Naive B cell (primary cell): Measurements from ENCODE around the gene FCMR. TPM values are rescaled to one million over a fixed set of nuclear protein-coding genes. Genes with fewer than 3 reads are reported as not detected.
"Not testable (repeated sequence)": the region's sequence is repeated elsewhere in the genome, so short reads cannot be mapped to it uniquely, and the experiment has no call there.

Experiments
- ATAC-seq, 2 donors: fragments of 150-1000 bp; cut with Tn5 transposase; 2 replicates each; pipeline ENCODE4 v1.10.0; 2021; ENCODE audit warnings: low read depth in 2 of 2, mild to moderate bottlenecking in 2 of 2, moderate library complexity in 2 of 2
- DNase-seq: peaks from one replicate; pipeline ENCODE4 v3.0.0; 2022
- H3K27ac Mint-ChIP-seq, 6 donors: one replicate each; pipeline ENCODE4 v1.8.0; 2020 to 2022; ENCODE audit warnings: mild to moderate bottlenecking in 6 of 6, mixed read lengths in 6 of 6, moderate library complexity in 5 of 6, inconsistent platforms in 2 of 6
- H3K27me3 Mint-ChIP-seq, 3 donors: one replicate each; pipeline ENCODE4 v1.8.0; 2021 to 2022; ENCODE audit warnings: mixed read lengths in 3 of 3, mild to moderate bottlenecking in 1 of 3
- H3K36me3 Mint-ChIP-seq, 2 donors: one replicate each; pipeline ENCODE4 v1.8.0; 2020 to 2022; ENCODE audit warnings: mixed read lengths in 2 of 2, inconsistent platforms in 1 of 2, mild to moderate bottlenecking in 1 of 2
- H3K4me1 Mint-ChIP-seq, 3 donors: one replicate each; pipeline ENCODE4 v1.8.0; 2020 to 2022; ENCODE audit warnings: mixed read lengths in 3 of 3, inconsistent platforms in 1 of 3, mild to moderate bottlenecking in 1 of 3, moderate library complexity in 1 of 3
- H3K4me3 Mint-ChIP-seq, 8 donors: one replicate each; pipeline ENCODE4 v1.8.0; 2020 to 2022; ENCODE audit warnings: mild to moderate bottlenecking in 8 of 8, mixed read lengths in 8 of 8, moderate library complexity in 8 of 8, inconsistent platforms in 2 of 8
- H3K9me3 Mint-ChIP-seq, 7 donors: one replicate each; pipeline ENCODE4 v1.8.0; 2020 to 2022; ENCODE audit warnings: mixed read lengths in 7 of 7, mild to moderate bottlenecking in 5 of 7, inconsistent platforms in 2 of 7, moderate library complexity in 1 of 7
- polyA plus RNA-seq, 6 donors: library from polyadenylated mRNA; unstranded; fragments of 300-500 nt; fragmentation: Illumina TruSeq; gene quantifications; one replicate each; pipeline ENCODE4 v1.2.3, GENCODE V29; 2021; ENCODE audit warnings: low read depth in 6 of 6

The FCMR gene
- polyA plus RNA-seq, 6 donors from 2014 or later, result 1,550 to 2,548 (median 1,723) TPM

DNA sequence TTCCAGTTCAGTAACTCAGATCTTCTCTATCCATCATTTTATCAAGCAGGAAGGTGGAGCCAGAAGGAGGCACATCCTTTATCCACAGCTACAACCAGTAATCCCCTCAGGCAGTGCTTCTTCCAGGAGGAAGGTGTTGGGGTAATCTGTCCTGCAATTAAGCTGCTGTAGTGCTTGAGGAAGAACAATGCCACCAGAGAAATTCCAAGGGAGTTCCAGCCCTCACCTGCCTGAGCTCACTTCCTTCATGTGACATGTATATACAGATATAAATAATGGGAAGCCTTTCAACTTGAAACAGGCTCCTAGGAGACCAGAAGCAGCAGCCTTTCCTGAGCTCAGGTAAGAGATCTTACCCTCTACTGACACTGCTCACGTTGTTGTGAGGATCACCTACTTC, 58.5 kb downstream of the FCMR start:
- H3K9me3 Mint-ChIP-seq, result no peaks in the 10 kb centered on the region
- ATAC-seq, result no peak
- no peak for DNase-seq
- peak overlapping the region in 1 of 6 donors; percentile 67 for H3K27ac Mint-ChIP-seq
- H3K4me1 Mint-ChIP-seq, result peaks cover 0 to 8% (median 6%) of the 10 kb centered on the region in 3 donors
- no peak overlapping the region for H3K4me3 Mint-ChIP-seq
- H3K36me3 Mint-ChIP-seq, result peaks cover 0 to 8% of the 10 kb centered on the region in 2 donors
- H3K27me3 Mint-ChIP-seq, result peaks cover 18 to 22% (median 19%) of the 10 kb centered on the region in 3 donors

DNA sequence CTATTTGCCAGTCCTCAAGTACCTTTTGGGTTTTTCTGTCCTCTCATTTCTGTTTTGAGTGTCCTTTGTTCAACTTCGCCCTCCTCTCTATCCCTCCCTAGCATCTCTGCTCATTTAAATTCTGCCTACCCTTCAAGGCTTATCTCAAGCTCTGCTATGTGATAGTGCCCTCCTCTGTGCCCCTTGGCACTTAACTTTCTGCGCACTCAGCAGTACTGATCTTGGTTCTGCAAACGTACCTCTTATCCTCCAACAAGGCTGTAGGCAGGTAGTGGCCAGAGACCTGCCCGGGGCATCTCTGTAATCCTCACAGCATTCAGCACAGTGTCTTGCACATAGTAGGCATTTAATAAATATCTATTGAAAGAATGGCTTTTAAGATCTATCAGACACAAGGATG, 61.6 kb downstream of the FCMR start:
- peaks cover 5 to 8% (median 6%) of the 10 kb centered on the region in 3 donors for H3K4me1 Mint-ChIP-seq
- no peak for DNase-seq
- no peak for ATAC-seq
- peaks cover 13 to 22% (median 19%) of the 10 kb centered on the region in 3 donors for H3K27me3 Mint-ChIP-seq
- H3K9me3 Mint-ChIP-seq, result no peaks in the 10 kb centered on the region
- no peak overlapping the region for H3K4me3 Mint-ChIP-seq
- H3K36me3 Mint-ChIP-seq, result peaks cover 0 to 8% of the 10 kb centered on the region in 2 donors
- H3K27ac Mint-ChIP-seq, result no peak overlapping the region

DNA sequence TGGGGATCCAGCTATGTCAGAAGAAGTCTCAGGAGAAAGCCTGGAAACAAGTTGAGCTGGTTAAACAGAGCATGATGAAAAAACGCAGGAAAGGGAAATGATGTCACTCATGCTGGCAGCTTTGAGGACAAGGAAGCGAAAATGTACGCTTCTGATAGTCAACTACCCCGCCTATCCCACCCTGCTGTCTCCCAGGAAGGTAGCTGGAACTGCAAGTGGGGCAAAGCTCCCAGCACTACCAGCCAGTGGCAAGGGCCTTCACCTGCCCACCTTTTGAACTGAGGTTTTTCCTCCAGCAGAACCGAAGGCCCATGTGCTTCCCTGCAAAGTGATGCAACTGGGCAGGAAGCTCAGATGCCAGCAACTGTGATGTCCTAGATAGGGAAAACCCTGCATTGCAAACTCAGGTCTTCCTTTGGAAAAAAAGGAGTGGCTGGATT, 62.6 kb downstream of the FCMR start:
- peaks cover 13 to 22% (median 19%) of the 10 kb centered on the region in 3 donors for H3K27me3 Mint-ChIP-seq
- peaks cover 0 to 6% (median 3%) of the 10 kb centered on the region in 3 donors for H3K4me1 Mint-ChIP-seq
- no peak overlapping the region for H3K27ac Mint-ChIP-seq
- no peaks in the 10 kb centered on the region for H3K9me3 Mint-ChIP-seq
- peaks cover 0 to 8% of the 10 kb centered on the region in 2 donors for H3K36me3 Mint-ChIP-seq
- ATAC-seq (no peak), DNase-seq (no peak)
- H3K4me3 Mint-ChIP-seq, result no peak overlapping the region

DNA sequence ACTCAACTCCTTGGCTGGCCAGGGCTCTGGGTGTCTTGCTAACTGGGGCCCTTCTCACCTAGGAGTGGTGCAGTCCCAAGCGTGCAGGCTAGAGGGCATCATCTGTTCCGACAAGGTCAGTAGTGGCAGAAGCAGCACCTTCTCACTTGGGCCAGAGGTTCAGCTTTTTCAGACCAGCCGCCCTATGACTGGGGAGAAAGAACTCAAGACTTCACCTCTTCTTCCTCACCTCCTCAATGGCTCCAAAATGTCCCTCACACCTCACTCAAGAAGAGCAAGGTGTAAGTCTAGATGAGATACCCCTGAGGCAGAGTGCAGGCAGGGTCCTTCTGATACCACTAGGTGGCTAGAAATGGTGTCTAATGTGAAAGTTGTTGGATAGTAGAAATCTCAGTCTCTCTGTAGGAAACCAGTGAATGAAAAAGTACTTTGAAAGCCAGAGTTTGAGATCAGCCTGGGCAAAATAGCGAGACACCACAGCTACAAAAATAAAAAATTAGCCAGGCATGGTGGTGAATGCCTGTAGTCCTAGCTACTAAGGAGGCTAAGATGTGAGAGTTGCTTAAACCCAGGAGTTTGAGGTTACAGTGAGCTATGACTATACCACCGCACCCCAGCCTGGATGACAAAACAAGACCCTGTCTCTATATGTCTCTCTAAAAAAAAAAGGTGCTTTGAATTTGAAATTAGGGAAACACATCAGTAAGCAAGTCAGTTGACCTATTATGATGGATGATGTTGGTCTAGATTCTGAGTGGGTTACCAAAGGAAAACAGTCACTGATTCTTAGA, 64.9 kb downstream of the FCMR start:
- Mint-ChIP-seq H3K9me3 (peaks cover 0 to 17% (median 3%) of the 10 kb centered on the region in 7 donors), H3K27me3 (peaks cover 8 to 14% (median 11%) of the 10 kb centered on the region in 3 donors), H3K27ac (no peak overlapping the region), H3K4me1 (peaks cover 0 to 6% (median 3%) of the 10 kb centered on the region in 3 donors), H3K36me3 (peaks cover 0 to 8% of the 10 kb centered on the region in 2 donors), H3K4me3 (no peak overlapping the region)
- DNase-seq, result no peak
- peak; percentile 63 to 69 for ATAC-seq

DNA sequence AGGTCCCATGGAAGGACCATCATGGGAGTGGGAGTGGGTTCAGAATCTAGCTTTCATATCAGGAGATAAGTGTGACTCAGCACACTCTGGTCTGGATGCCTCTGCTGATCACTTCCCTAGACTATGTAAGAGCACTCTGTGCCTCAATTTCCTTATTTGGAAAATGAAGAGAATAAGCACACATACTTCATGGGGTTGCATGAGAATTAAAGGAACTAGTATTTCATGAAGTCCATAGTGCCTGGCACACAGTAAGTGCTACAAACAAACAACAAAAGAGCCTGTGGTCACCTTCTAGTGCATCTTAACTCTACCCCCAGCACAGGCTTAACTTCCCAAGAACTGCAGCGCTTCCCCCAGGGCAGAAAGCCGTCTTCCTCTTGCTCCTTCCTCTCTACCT, 65.9 kb downstream of the FCMR start:
- Mint-ChIP-seq H3K4me3 (no peak overlapping the region), H3K36me3 (peaks cover 0 to under 1% of the 10 kb centered on the region in 2 donors), H3K9me3 (peaks cover 0 to 17% (median 3%) of the 10 kb centered on the region in 7 donors), H3K27me3 (peaks cover under 1 to 6% (median 2%) of the 10 kb centered on the region in 3 donors), H3K27ac (no peak overlapping the region), H3K4me1 (peaks cover 0 to 6% (median 3%) of the 10 kb centered on the region in 3 donors)
- ATAC-seq (no peak), DNase-seq (no peak)

DNA sequence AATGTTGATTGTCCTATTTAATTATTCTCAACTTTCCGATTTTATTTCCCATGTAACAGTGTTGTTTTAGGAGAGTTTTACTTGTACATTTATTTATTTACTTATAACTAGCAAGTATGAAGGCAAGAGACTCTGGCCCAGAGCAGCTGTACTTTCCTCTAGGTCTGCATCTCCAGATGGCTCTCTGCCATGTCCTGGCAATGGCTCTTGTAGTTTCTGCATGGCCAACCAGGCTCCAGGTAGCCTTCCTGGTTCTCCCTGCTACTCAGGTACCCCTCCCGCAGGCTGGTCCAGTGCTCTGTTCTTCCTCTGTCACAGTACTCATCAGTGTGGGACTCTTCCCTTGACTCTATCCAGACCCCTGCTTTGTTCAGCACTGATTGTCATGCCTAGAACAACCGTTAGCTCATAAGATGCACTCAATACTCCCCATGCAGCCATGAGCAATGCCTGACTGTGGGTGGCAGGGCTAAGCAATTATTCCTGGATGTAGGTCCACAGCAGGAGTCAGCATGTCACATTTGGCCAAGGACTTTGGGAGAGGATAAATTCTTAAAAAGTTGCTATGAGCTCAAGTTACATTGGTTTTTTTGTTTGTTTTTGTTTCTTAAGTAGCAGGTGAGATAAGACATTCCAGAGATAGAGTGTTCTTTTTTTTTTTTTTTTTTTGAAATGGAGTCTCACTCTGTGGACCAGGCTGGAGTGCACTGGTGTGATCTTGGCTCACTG, 67.2 kb downstream of the FCMR start:
- peaks cover 0 to 7% (median 6%) of the 10 kb centered on the region in 3 donors for H3K27me3 Mint-ChIP-seq
- ATAC-seq (no peak), DNase-seq (no peak)
- H3K9me3 Mint-ChIP-seq, result peaks cover 0 to 17% (median 3%) of the 10 kb centered on the region in 7 donors
- peaks cover 0 to 6% (median 3%) of the 10 kb centered on the region in 3 donors for H3K4me1 Mint-ChIP-seq
- peak overlapping the region in 1 of 6 donors; percentile 29 for H3K27ac Mint-ChIP-seq
- H3K36me3 Mint-ChIP-seq, result no peaks in the 10 kb centered on the region
- H3K4me3 Mint-ChIP-seq, result no peak overlapping the region

DNA sequence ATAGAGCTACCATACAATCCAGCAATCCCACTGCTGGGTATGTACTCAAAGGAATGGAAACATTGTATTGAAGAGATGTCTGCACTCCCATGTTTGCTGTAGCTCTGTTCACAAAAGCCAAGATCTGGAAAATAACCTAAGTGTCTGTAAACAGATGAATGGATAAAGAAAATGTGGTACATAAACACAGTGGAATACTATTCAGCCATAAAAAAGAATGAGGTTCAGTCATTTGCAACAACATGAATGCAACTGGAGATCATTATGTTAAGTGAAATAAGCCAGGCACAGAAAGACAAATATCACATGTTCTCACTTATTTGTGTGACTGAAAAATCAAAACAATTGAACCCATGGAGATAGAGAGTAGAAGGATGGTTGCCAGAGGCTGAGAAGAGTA, 68.0 kb downstream of the FCMR start:
- not testable (repeated sequence) for H3K27ac Mint-ChIP-seq, H3K36me3 Mint-ChIP-seq, H3K4me1 Mint-ChIP-seq, DNase-seq, ATAC-seq, H3K4me3 Mint-ChIP-seq
- H3K27me3 Mint-ChIP-seq, result peaks cover 0 to 13% (median 7%) of the 10 kb centered on the region in 3 donors
- H3K9me3 Mint-ChIP-seq, result peaks cover 0 to 17% (median 3%) of the 10 kb centered on the region in 7 donors

Other genes starting within 250 kb of the FCMR start
- 1 to 10 TPM; 1.7 to 3.6 (median 2.8) TPM for gene MAPKAPK2, start 237.0 kb downstream of the FCMR start, polyA plus RNA-seq
- not detected for gene IL19, start 151.2 kb downstream of the FCMR start, polyA plus RNA-seq
- under 1 TPM in 2 of 6 donors, not detected in 4; 0.17 to 0.31 TPM for gene IL10, start 149.4 kb downstream of the FCMR start, polyA plus RNA-seq
- gene IL20, start 56.3 kb downstream of the FCMR start, polyA plus RNA-seq, result not detected
- 10 to 100 TPM; 44.1 to 94.5 (median 57.5) TPM for gene IL24, start 24.5 kb downstream of the FCMR start, polyA plus RNA-seq
- under 1 TPM; 0.05 to 0.84 (median 0.64) TPM for gene PIGR, start 24.5 kb upstream of the FCMR start, polyA plus RNA-seq
- not detected for gene FCAMR, start 48.5 kb upstream of the FCMR start, polyA plus RNA-seq
- gene C1orf116, start 110.8 kb upstream of the FCMR start, polyA plus RNA-seq, result 1 to 10 TPM in 1 of 6 donors, under 1 TPM in 3, not detected in 2; 0.08 to 2.3 (median 0.12) TPM
- 1 to 10 TPM; 1.3 to 3.5 (median 1.8) TPM for gene YOD1, start 129.3 kb upstream of the FCMR start, polyA plus RNA-seq
- gene PFKFB2, start 131.3 kb upstream of the FCMR start, polyA plus RNA-seq, result 1 to 10 TPM; 2.5 to 8.2 (median 6.1) TPM
- under 1 TPM in 1 of 6 donors, not detected in 5; 0.23 TPM for gene C4BPB, start 166.9 kb upstream of the FCMR start, polyA plus RNA-seq
- not detected for gene C4BPA, start 182.3 kb upstream of the FCMR start, polyA plus RNA-seq